Activated naive CD4-positive, alpha-beta T cell treated with anti-CD3 and anti-CD28 coated beads, Interleukin-2, amount 50 U/mL, for 72 hours (primary cell): Measurements from ENCODE around the gene HAPLN3. TPM values are rescaled to one million over a fixed set of nuclear protein-coding genes. Genes with fewer than 3 reads are reported as not detected.

ENCODE experiments used
- ATAC-seq, 2 donors: fragments of 150-1000 bp; cut with Tn5 transposase; 2 replicates each; pipeline ENCODE4 v1.10.0; 2021; ENCODE audit warnings: mild to moderate bottlenecking in 2 of 2, moderate library complexity in 2 of 2
- DNase-seq, 2 donors: peaks; one replicate each; pipeline ENCODE4 v3.0.0; 2021 to 2022; ENCODE audit warnings: low spot score in 2 of 2
- H3K27ac Mint-ChIP-seq, 2 donors: one replicate each; pipeline ENCODE4 v1.8.0; 2022; ENCODE audit warnings: mild to moderate bottlenecking in 2 of 2, mixed read lengths in 2 of 2
- H3K36me3 Mint-ChIP-seq, 2 donors: one replicate each; pipeline ENCODE4 v1.8.0; 2022; ENCODE audit warnings: mixed read lengths in 2 of 2
- H3K9me3 Mint-ChIP-seq, 2 donors: one replicate each; pipeline ENCODE4 v1.8.0; 2022; ENCODE audit warnings: mixed read lengths in 2 of 2
- total RNA-seq, 2 donors: library from RNA; stranded (reverse); gene quantifications; one replicate each; pipeline ENCODE4 v1.2.3, GENCODE V29; 2022

The HAPLN3 gene
- total RNA-seq, 2 donors from 2014 or later = 25.6 to 80.8 TPM

GRCh38 chr15:88859550-88859949 is 35.8 kb downstream of the HAPLN3 start:
- Mint-ChIP-seq H3K36me3 (peaks cover 3 to 6% of the 10 kb centered on the region in 2 donors), H3K27ac (no peak overlapping the region), H3K9me3 (peaks cover 2 to 3% of the 10 kb centered on the region in 2 donors)
- ATAC-seq (no peak), DNase-seq (no peak)

DNA sequence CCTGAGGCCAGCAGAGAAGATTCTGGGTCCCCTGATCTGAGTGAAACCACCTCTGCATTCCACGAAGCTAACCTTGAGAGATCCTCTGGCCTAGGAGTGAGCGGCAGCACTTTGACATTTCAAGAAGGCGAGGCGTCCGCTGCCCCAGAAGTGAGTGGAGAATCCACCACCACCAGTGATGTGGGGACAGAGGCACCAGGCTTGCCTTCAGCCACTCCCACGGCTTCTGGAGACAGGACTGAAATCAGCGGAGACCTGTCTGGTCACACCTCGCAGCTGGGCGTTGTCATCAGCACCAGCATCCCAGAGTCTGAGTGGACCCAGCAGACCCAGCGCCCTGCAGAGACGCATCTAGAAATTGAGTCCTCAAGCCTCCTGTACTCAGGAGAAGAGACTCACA is 36.4 kb downstream of the HAPLN3 start:
- Mint-ChIP-seq H3K36me3 (peaks cover 7 to 12% of the 10 kb centered on the region in 2 donors), H3K27ac (no peak overlapping the region), H3K9me3 (peaks cover 5 to 6% of the 10 kb centered on the region in 2 donors)
- DNase-seq = no peak
- no peak for ATAC-seq

DNA sequence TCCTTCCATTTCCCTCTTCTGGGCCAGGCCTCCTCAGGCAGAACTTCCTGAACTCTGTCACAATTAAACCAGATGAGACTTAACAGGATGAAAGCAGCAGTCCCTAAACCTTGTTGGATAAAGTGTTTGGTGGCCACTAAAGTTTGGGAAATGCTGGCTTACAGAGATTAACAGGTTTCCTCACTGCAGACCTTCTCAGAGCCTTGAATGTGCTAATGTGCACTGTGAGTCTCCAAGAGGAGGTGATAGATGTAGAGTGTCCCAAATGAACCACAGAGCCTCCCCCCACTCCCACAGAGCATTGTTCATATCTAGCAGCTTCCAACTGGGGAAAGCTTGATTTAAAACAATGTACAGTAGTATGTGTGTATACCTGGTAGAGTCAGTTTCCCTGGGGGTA is 42.9 kb downstream of the HAPLN3 start:
- ATAC-seq (no peak), DNase-seq (no peak)
- H3K9me3 Mint-ChIP-seq = peaks cover 9% of the 10 kb centered on the region in 2 donors
- H3K27ac Mint-ChIP-seq = no peak overlapping the region
- peaks cover 16 to 17% of the 10 kb centered on the region in 2 donors for H3K36me3 Mint-ChIP-seq

DNA sequence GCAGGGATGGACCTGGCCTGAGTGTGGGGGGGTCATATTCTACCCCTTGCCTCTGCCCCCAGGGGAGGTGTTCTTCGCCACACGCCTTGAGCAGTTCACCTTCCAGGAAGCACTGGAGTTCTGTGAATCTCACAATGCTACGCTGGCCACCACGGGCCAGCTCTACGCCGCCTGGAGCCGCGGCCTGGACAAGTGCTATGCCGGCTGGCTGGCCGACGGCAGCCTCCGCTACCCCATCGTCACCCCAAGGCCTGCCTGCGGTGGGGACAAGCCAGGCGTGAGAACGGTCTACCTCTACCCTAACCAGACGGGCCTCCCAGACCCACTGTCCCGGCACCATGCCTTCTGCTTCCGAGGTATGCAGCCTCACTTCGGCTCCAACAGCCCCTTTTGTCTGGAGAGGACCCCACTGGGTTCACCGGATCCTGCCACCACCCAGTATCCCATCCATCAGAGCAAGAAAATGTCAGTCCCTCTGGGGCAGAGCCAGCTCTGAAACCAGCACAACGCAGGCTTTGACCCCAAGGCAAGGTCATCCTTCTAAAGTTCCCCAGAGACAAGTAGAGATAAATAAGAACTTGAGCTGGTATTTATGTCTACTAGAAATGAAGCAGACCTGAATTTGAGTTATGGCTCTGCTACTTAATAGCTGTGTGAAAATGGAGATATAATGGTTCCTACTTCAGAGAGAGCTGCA is 45.8 kb downstream of the HAPLN3 start:
- no peak for DNase-seq
- no peak for ATAC-seq
- Mint-ChIP-seq H3K36me3 (peaks cover 9 to 13% of the 10 kb centered on the region in 2 donors), H3K27ac (no peak overlapping the region), H3K9me3 (peaks cover 6 to 7% of the 10 kb centered on the region in 2 donors)

DNA sequence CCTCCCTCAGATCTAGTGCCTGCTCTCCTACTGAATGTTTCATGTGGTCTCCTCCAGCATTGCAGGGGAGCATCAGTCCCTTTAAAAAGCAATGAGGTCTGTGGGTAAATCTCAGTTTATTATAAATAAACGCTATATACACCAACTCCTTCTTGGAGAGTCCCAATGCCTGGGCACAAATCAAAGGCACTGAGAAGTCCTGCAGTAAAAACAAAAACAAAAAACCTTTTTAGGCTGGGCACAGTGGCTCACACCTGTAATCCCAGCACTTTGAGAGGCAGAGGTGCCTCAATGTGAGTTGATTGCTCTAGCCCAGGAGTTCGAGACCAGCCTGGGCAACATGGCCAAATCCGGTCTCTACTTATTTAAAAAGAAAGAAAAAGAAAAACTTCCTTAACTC is 47.1 kb downstream of the HAPLN3 start:
- H3K9me3 Mint-ChIP-seq = no peaks in the 10 kb centered on the region
- DNase-seq (no peak), ATAC-seq (no peak)
- H3K27ac Mint-ChIP-seq = peak overlapping the region in 1 of 2 donors; percentile 22
- peaks cover 0 to 9% of the 10 kb centered on the region in 2 donors for H3K36me3 Mint-ChIP-seq

- ATAC-seq (no peak), DNase-seq (no peak)
- Mint-ChIP-seq H3K36me3 (no peaks in the 10 kb centered on the region), H3K27ac (no peak overlapping the region), H3K9me3 (no peaks in the 10 kb centered on the region)
Observed at GRCh38 chr15:88847144-88847543, 48.2 kb downstream of the HAPLN3 start.

GRCh38 chr15:88845616-88846015 is 49.7 kb downstream of the HAPLN3 start:
- H3K9me3 Mint-ChIP-seq = no peaks in the 10 kb centered on the region
- ATAC-seq = no peak
- no peak for DNase-seq
- H3K27ac Mint-ChIP-seq = no peak overlapping the region
- H3K36me3 Mint-ChIP-seq = no peaks in the 10 kb centered on the region

DNA sequence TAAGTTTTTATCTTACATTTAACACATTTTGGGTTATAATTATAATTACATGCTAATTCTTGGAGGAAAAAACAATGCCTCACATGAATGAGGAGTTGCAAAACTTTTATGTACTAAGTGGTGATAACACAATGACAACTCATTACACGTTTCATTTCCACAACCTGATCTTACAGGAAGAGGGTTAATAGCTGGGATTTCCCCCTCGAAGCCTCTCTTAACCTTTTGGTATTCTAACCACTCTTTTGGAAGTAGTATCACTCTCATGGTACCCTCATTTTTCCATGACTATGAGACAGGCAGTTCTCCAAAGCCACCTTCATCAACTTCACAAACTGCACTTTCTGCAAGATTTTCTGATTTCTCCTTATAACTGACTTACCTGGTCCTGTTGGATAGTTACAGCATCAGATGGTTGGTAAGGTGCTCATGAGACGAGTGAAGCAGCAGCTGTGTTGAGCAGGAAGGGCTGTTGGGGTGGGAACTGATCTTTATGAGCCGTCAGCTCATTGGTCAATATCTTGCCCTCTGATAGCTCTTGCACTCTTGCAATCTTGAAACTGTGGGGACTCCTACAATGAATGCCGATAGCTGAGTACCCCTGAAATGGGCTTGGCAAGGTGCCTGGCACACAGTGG is 50.5 kb downstream of the HAPLN3 start:
- Mint-ChIP-seq H3K9me3 (no peaks in the 10 kb centered on the region), H3K27ac (no peak overlapping the region), H3K36me3 (no peaks in the 10 kb centered on the region)
- DNase-seq = no peak
- peak; percentile 57 to 91 for ATAC-seq

DNA sequence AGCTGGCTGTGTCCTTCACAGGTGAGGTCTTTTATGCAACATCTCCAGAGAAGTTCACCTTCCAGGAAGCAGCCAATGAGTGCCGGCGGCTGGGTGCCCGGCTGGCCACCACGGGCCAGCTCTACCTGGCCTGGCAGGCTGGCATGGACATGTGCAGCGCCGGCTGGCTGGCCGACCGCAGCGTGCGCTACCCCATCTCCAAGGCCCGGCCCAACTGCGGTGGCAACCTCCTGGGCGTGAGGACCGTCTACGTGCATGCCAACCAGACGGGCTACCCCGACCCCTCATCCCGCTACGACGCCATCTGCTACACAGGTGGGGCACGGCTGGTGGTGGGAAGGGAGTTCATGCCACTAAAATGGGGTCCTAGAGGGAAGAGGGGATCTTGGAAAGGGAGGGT is 52.0 kb downstream of the HAPLN3 start:
- ATAC-seq (no peak), DNase-seq (no peak)
- peak overlapping the region in 1 of 2 donors; percentile 45 for H3K27ac Mint-ChIP-seq
- no peaks in the 10 kb centered on the region for H3K36me3 Mint-ChIP-seq
- H3K9me3 Mint-ChIP-seq = no peaks in the 10 kb centered on the region

DNA sequence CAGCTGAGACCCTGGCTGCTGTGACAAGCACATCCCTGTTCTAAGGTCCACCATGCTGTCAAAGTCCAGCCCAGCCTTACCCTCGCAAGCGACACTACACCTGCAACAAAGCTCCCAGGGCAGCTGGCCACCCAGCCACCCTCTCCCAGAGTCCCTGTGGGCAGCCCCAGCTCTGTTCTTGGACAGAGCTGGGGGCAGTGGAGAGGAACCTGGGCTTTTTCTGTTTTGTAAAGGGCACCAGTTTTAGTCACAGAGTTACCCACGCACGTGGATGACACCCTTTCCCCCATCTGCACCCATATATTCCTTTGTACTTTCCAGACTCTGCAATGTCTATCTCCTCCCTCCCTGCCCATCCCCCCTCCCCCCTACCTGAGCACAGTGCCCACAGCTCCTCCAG is 53.2 kb downstream of the HAPLN3 start:
- Mint-ChIP-seq H3K36me3 (no peaks in the 10 kb centered on the region), H3K9me3 (no peaks in the 10 kb centered on the region), H3K27ac (no peak overlapping the region)
- ATAC-seq (no peak), DNase-seq (no peak)

DNA sequence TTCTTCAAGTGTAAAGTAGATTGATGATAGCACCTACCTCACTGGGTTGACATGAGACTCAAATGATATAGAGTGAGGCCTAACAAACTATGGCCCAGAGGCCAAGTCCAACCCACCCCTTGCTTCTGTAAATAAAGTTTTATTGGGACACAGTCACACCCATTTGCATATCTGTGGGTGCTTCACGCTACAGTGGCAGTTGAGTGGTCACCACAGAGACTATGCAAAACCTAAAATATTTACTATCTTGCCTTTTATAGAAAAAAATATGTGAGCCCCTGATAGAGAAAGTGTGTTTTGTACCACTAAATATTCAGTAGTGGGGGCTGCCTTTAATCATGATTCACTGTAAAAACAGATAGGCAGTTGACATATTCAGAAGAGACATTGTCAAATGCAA is 54.1 kb downstream of the HAPLN3 start:
- DNase-seq (no peak), ATAC-seq (no peak)
- H3K36me3 Mint-ChIP-seq = no peaks in the 10 kb centered on the region
- H3K9me3 Mint-ChIP-seq = no peaks in the 10 kb centered on the region
- no peak overlapping the region for H3K27ac Mint-ChIP-seq

GRCh38 chr15:88839961-88840360 is 55.4 kb downstream of the HAPLN3 start:
- DNase-seq (no peak), ATAC-seq (no peak)
- H3K36me3 Mint-ChIP-seq = no peaks in the 10 kb centered on the region

GRCh38 chr15:88839146-88839545 is 56.2 kb downstream of the HAPLN3 start:
- Mint-ChIP-seq H3K36me3 (no peaks in the 10 kb centered on the region), H3K9me3 (no peaks in the 10 kb centered on the region), H3K27ac (peak overlapping the region in 1 of 2 donors; percentile 4)
- no peak for DNase-seq
- ATAC-seq = peak in 1 of 2 donors; percentile 36

More at GRCh38 chr15:88839961-88840360, 55.4 kb downstream of the HAPLN3 start:
- H3K27ac Mint-ChIP-seq = no peak overlapping the region
- no peaks in the 10 kb centered on the region for H3K9me3 Mint-ChIP-seq

DNA sequence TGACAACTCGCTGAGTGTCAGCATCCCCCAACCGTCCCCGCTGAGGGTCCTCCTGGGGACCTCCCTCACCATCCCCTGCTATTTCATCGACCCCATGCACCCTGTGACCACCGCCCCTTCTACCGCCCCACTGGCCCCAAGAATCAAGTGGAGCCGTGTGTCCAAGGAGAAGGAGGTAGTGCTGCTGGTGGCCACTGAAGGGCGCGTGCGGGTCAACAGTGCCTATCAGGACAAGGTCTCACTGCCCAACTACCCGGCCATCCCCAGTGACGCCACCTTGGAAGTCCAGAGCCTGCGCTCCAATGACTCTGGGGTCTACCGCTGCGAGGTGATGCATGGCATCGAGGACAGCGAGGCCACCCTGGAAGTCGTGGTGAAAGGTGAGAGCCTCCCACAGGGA is 56.7 kb downstream of the HAPLN3 start:
- Mint-ChIP-seq H3K36me3 (no peaks in the 10 kb centered on the region), H3K27ac (no peak overlapping the region), H3K9me3 (no peaks in the 10 kb centered on the region)
- DNase-seq = no peak
- no peak for ATAC-seq

DNA sequence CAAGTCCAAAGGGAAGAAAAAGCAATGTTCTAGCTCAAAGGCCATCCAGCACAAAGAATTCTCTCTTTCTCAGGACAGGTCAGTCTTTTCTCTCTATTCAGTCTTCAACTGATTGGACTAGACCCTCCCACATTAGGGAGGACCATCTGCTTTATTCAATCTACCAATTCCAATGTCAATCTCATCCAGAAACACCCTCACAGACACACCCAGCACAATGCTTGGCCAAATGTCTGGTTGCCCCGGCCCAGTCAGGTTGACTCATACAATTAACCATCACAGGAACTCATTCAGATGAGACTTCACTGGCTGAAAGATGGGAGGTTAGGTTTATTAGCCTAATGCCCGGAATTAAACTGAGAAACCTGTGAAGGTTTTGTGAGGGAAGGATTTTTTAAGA is 59.7 kb downstream of the HAPLN3 start:
- DNase-seq (no peak), ATAC-seq (no peak)
- Mint-ChIP-seq H3K27ac (no peak overlapping the region), H3K9me3 (no peaks in the 10 kb centered on the region), H3K36me3 (no peaks in the 10 kb centered on the region)

DNA sequence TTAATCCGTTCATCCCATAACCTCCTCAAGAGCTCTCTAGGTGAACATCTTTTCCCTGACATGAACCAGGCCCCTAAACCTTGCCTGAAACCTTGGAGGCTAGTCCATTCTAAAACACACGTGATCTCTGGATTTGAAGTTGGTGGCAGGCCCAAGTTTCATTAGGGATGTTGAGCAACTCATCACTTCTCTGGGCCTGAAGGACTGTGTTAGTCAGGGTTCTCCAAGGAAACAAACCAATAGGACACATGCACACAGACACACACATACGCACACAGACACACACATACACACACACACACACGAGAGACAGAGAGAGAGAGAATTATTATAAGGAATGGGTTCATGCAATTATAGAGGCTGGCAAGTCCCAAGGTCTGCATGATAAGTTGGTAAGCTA is 60.2 kb downstream of the HAPLN3 start:
- Mint-ChIP-seq H3K36me3 (no peaks in the 10 kb centered on the region), H3K9me3 (no peaks in the 10 kb centered on the region), H3K27ac (no peak overlapping the region)
- ATAC-seq (no peak), DNase-seq (no peak)

GRCh38 chr15:88834211-88834812 is 61.0 kb downstream of the HAPLN3 start:
- peak; percentile 72 to 83 for ATAC-seq
- Mint-ChIP-seq H3K27ac (no peak overlapping the region), H3K36me3 (no peaks in the 10 kb centered on the region), H3K9me3 (no peaks in the 10 kb centered on the region)
- no peak for DNase-seq

DNA sequence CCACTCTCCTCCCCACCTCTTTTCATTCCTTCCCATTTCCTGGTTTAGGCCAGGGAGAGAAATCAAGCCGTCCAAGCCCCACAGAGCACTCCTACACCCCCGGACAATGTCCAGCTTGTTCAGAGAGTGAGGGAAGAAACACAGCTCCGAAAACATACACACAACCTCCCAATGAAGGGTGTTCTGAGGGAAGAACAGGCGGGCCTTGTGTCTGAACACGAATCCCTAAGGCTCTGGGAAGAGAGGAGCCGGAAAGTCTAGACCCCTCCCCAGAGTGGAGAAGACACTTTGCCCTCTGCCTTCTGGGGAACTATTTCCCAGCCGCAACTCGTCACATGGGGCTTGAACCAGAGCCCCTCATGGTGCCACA is 61.6 kb downstream of the HAPLN3 start:
- peak in 1 of 2 donors; percentile 16 for ATAC-seq
- H3K36me3 Mint-ChIP-seq = no peaks in the 10 kb centered on the region

More for the DNA sequence above, 61.6 kb downstream of the HAPLN3 start:
- Mint-ChIP-seq H3K27ac (no peak overlapping the region), H3K9me3 (no peaks in the 10 kb centered on the region)
- DNase-seq = no peak
